GM15510 (cell line): ENCODE data around the gene CER1.
A peak's percentile ranks its signal among the peaks of the same experiment; 100 is the strongest.

Experiments
- POLR2A ChIP-seq: IDR thresholded peaks from 3 replicates; pipeline ENCODE4 v1.6.1; 2011; ENCODE audit warnings: borderline replicate concordance; ENCODE audit not compliant: insufficient read length; ENCODE audit errors: extremely low read depth

CER1 gene

DNA sequence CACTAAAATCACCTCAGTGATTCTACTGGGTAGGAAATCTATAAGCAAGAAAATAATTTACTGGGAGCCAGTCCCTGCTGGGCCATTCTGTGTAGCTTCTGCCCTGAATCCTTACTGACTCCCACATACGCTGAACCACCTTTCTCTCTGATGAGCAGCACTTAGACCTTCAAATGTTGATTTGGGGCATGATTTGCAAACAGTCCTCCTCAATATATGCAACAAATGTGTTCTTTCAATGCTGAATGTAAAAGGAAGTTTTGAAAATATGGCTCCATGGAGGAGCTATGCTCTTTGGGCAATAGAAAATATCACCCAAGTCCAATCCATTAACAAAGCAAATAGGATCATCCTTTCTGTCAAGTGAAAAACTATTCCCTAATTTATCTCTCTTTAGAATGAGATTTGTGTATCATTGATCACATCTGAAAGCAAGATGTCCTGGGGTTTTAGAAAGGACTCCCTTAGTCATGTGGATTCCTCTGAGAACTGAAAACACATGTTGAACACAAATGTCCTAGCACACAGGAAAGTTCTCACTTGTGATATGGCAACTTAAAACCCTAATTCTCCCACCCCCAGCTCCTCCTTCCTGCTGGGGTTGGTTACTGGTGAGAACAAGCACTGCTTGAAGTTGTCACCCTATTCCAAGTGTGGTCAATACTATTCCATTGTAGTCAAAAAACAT lies 8.9 kb upstream of the CER1 start:
- no peak for TF ChIP-seq POLR2A

DNA sequence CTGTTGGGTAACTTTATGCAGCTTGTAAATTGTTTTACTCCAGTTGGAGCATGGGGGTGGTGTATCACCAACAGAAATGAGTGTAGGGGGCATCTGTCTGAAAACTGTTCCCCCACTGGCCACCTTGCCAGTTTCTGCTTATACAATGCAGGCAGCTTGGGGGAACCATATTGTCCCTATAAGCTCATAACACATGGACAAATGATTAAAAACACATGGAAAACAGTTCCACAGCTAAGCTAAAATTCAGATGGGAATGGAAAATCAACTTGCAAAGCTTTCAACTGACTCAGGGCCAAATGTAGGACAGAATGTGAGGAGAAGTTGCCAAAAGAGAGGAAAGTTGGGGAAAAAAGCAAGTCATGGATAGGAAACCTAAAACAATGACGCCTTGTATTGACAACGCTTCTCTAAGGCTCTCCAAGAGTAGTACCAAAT lies 7.9 kb upstream of the CER1 start:
- TF ChIP-seq POLR2A: no peak

DNA sequence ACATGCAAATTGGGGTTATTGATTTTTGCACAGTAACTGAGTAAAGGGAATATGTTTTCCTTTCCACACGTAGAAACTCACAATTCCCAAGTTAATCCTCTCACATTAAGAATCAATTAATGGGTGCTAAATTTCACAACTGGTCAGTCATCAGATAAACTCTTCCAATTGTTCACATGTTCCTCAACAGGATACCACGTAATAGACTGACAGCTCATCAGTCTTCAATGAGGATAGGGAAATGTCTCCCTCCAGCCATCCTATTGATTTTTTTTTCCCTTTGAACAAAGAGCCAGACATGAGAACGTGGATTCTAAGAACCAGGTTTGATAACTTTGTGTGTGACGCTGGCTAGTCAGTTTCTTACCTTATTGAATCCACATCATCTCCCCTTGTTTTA lies 768 bp upstream of the CER1 start:
- TF ChIP-seq POLR2A: no peak

DNA sequence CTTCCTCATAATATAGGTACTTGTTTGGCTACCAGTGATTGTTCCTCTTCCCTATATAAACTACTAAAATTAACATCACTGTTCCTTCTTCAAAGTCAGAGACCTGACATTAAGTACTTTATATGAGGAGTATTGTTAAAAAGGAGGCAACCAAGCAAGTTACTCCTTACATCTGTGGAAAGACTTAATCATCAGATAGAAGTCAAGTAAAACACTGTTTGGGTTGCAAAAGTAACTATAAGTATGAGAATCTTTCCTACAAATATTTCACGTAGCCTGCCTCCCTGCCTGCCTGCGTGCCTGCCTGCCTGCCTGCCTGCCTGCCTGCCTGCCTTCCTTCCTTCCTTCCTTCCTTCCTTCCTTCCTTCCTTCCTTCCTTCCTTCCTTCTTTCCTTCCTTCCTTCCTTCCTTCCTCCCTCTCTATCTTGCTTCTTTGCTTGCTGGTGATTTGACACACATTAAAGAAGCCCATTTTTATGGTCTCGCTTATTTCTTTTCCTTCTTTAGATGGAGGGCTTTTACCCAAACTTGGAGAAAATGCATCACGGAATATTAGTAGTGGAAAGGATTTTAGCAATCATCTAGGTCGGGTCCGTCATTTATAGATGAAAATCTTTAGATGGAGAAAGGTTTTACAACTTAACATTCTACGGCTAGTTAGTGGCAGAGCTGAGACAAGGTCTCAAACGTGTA lies 3.2 kb downstream of the CER1 start:
- TF ChIP-seq POLR2A: no peak

DNA sequence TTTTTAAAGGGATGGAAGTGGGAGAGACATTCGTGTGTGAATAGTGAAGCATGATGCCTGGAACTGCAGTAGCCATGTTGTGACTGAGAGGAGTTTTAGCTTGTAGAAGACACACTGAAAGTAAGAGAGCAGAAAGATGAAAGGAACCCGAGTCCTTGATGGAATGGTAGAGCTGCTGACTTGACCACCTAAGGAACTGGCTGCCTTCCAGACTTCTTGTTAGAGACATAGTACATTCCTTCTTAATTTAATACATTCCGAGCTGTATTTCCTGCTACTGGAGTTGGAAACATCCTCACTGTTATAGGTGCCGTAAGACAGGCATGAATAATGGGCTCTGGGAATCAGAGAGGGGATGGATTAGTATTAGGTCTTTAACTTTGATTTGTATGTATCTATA lies 7.4 kb downstream of the CER1 start:
- TF ChIP-seq POLR2A: no peak

DNA sequence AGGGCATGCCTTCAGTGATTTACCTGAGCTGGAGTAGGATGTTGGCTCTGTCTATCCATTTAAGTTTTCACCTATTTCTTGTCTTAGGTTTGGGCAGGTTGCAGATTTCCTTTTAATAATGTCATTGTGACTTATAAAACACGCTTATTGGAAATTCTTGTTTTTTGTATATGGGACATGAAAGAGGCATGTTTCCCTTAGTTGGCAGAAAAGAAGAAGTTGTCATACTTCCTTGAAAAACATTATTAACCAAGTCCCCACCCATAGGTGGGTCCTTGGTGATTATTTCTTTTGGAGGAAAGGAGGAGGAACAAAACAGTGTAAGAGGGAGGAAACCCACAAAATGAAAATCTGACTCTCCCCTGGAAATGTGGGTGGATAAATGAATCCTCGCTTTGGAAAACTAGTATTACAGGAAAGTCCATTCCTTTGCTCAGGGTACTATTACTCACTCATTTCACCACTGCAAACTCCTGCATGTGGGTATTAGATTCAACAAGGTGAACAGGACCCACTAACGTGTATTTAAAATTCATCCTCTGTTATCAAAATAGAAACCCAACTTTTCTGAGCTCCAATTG lies 9.3 kb downstream of the CER1 start:
- no peak for TF ChIP-seq POLR2A

DNA sequence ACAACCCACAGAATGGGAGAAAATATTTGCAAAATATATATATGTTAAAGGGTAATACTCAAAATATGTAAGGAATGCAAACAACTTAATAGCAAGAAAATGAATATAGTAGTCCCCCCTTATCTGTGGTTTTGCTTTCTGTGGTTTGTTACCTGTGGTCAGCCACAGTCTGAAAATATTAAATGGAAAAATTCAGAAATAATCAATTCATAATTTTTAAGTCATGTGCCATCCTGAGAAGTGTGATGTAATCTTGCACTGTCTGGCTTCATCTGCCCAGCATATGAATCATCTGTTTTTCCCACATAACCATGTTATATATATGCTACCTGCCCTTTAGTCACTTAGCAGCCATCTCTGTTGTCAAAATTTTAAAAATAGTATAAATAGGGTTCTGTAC lies 11.7 kb downstream of the CER1 start:
- no peak for TF ChIP-seq POLR2A

DNA sequence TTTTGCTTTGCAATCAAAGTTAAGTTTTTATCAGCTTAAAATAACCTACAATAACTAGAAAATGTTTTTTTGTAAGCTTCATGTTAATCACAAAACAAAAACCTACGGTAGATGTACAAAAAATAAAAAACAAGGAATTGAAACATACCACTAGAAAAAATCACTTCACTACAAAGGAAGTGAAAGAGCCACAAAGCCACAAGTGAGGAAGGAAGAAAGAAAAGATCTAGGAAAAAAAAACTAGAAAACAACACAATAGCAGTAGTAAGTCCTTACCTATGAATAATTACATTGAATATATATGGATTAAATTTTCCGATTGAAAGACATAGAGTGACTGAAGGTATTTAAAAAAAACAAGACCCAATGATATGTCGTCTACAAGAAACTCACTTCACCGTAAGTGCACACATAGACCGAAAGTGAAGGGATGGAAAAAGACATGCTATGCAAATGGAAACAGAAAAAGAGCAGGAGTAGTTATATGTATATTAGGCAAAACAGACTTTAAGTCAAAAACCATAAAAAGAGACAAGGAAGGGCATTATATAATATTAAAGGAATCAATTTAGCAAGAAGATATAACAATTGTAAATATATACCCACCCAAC lies 15.9 kb downstream of the CER1 start:
- TF ChIP-seq POLR2A: no peak

DNA sequence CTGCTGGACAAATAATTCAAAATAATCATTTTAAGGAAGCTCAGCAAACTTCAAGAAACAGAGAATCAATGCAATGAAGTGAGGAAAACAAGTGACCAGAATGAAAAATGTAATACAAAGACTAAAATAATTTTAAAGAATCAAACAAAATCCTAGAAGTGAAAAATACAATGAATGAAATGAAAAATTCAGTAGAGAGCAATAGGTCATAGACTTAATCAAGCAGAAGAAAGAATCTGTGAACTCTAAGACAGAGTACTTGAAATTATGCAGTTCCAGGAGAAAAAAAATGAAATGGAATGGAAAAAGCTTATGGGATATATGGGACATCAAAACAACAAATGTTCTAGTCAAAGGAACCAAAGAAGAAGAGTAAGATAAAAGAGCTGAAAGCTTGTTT lies 17.5 kb downstream of the CER1 start:
- no peak for TF ChIP-seq POLR2A

DNA sequence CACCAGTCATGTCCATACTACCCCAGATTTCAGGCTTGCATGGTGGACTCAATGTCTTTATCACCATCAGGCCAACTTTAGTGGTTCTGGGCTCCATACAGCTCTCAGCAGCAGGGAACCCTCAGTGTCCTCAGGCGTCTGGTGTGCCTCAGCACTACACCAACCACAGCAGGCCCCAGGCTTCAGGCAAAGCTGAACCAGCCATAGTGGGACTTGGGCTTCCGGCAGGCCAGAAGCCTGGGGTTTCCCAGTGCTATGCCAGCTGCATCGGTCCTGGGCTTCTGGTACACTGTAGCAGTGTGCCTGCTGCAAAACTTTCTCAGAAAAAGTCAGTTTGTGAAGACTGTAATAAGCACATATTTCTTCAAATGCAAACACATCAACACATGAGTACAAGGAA lies 18.3 kb downstream of the CER1 start:
- no peak for TF ChIP-seq POLR2A

DNA sequence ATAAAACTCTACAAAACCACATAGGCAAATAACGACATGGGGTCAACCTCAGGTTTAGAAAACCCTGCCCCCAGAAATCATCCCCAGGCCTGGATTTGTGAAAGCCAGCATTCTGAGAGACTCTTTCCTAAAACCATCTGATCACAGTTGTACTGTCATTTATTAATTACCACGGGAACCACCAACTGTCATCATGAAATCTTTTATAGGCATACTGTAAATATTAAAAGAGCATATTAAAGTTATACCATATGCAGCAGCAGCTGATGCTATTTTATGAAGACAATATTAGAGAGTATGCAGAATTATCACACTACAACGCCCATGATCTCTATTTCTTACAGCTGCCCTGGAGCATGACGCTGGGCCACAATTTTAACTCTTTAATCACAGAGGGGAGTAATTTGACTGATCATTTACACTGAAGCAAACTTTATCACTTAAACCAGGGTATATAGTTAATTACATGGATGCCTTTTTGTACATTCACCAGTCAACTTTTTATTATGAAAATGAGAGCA lies 20.3 kb downstream of the CER1 start:
- TF ChIP-seq POLR2A: no peak

DNA sequence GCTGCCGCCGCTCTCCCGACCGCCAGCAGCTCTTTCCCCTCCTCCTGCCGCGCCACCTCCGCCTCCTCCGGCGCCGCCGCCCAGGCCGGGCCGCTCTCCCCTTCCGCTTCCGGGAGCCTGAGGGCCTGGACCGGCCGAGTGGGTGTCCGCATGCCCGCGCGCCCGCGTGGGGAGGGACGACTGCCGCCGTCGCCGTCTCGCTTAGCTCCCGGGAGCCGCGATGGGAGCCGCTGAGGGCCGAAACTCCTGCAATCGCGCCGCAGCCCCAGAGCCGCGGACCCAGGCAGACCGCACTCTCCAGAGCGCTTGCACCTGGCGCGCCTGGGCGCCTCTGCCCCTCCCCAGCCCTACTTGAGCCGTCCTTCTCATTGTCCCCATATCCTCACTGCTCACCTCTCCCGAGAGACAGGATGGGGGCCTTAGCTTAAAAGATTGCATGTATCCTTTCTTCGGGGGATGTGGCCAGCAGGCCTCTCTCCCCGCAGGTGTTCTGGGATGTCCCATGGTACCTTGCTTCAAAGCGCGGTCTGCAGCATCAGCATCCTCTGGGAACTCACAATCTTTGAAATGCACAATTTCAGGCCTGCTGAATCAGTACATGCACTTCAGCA lies 29.2 kb downstream of the CER1 start, which contains the start of gene ZDHHC21:
Gene ZDHHC21 (minus strand): TSS at position 182 of the 611 bp plus-strand sequence. CDS start 19,092 bp downstream, outside the sequence.
- TF ChIP-seq POLR2A: peak; percentile 82

DNA sequence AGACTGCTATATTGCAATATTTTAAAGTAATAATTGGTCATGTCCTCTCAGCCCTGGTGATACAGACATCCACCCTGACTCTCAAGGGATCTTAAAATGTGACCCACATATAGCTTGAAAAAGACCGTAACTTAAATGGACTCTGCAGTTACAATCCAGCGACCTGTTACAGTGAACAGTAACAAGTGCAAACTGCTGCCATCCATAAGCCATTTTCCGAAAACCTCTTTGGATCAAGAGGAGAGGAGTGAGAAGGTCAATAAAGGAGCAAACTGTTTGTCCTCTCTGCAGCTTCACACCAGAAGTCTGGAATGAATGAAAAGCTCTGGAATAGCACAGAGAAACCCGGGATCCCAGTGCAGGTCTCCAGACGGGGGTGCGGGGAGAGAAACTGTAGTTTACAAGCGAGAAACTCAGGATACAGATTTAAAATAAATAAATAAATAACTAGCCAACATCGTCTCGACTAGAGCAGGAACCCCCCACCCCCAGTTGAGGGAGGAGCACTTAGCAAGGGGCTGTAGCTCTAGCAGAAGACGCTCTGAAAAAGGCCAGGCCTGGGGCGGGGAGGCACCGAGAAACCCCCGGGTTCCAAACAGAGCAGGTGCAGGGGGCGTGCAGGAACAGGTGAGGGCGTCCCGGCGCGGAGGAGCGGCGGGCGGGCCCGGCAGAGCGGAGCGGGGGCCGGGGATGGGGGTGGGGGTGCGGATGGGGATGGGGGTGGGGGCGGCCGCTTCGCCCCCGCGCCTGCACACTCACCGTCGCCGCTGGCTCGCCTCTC lies 29.9 kb downstream of the CER1 start:
- TF ChIP-seq POLR2A: no peak

DNA sequence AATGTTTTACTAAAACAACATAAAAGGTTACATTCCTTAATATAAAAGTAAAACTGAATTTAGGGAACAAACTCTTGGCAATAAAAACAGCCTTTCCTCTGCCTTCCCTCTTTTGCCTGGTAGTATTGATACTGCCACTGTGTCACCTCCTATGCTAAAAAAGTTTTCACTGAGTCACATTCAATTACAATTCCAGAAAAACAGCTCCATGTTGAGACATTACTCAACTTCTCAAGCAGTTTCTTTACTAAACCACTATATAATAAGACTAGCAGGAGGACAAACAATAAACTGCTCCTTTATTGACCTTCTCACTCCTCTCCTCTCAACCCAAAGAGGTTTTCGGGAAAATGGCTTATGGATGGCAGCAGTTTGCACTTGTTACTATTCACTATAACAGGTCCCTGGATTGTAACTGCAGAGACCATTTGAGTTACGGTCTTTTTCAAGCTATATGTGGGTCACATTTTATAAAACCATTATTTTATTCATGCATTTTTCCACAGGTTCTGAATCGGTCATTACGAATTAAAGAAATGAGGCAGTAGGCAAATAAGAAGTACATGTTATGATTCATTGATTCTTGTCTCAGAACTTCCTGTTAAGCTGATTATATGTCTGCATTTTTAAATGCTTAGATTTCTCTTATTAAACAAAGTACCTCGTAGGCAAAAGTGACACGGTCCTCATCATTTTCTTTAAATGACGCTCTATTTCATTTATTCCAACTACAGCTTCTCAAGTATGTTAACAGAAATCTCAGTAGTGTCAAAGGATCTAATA lies 31.4 kb downstream of the CER1 start:
- no peak for TF ChIP-seq POLR2A

DNA sequence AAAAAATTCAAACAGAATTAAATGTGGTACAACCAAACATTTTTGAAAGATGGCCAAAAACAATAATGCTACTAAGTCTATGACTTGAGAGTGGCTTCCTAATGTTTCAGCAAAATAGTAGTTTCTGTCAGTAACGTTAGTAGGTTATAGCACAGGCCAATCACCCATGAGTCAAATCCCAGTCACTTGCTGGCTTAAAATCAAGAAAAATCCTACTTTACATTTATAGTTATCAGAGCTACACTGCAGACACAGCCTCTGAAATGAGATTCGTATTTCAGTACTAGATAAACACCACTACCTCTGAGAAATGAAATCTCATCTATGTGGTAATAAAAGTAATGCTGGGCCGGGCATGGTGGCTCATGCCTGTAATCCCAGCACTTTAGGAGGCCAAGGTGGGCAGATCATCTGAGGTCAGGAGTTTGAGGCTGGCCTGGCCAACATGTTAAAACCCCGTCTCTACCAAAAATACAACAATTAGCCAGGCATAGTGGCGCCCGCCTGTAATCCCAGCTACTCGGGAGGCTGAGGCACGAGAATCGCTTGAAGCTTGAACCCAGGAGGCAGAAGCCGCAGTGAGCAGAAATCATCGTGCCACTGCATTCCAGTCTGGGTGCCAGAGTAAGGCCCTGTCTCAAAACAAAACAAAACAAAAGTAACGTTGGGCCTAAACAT lies 35.4 kb downstream of the CER1 start:
- TF ChIP-seq POLR2A: no peak
